ENCODE results near the gene SLC24A3. TPM values are rescaled to one million over a fixed set of nuclear protein-coding genes. Genes with fewer than 3 reads are reported as not detected.

Gene SLC24A3
- total RNA-seq, 1 experiment from 2014 or later, result 0.34 TPM

GRCh38 chr20:19769507-19769906, 557.1 kb downstream of the SLC24A3 start:
- no peak for DNase-seq
- H3K27ac ChIP-seq, result no peak overlapping the region
- H3K4me3 ChIP-seq, result no peak overlapping the region

GRCh38 chr20:19770375-19770774, 557.9 kb downstream of the SLC24A3 start:
- Histone ChIP-seq H3K4me1 (no peaks in the 10 kb centered on the region; the same call in 1 of the 2 replicates), H3K27ac (no peak overlapping the region), H3K9me3 (replicated peaks) (no peaks in the 10 kb centered on the region), H3K4me3 (no peak overlapping the region), H3K36me3 (no peaks in the 10 kb centered on the region), H3K27me3 (no peaks in the 10 kb centered on the region)
- DNase-seq, result no peak

More at GRCh38 chr20:19769507-19769906, 557.1 kb downstream of the SLC24A3 start:
- H3K9me3 ChIP-seq (replicated peaks), result no peaks in the 10 kb centered on the region
- no peaks in the 10 kb centered on the region for H3K36me3 ChIP-seq
- no peaks in the 10 kb centered on the region for H3K27me3 ChIP-seq
- H3K4me1 ChIP-seq, result no peaks in the 10 kb centered on the region

GRCh38 chr20:19771031-19771430, 558.6 kb downstream of the SLC24A3 start:
- Histone ChIP-seq H3K4me1 (peaks cover 5% of the 10 kb centered on the region), H3K36me3 (no peaks in the 10 kb centered on the region), H3K27ac (no peak overlapping the region), H3K4me3 (no peak overlapping the region), H3K9me3 (replicated peaks) (no peaks in the 10 kb centered on the region), H3K27me3 (no peaks in the 10 kb centered on the region)
- no peak for DNase-seq

Data from SJCRH30 (cell line).